ENCODE results near the gene SMURF1. TPM values are rescaled to one million over a fixed set of nuclear protein-coding genes. Genes with fewer than 3 reads are reported as not detected.
A peak's percentile ranks its signal among the peaks of the same experiment; 100 is the strongest.

Gene SMURF1
- total RNA-seq, 1 donor from 2014 or later, result 30.2 TPM

DNA sequence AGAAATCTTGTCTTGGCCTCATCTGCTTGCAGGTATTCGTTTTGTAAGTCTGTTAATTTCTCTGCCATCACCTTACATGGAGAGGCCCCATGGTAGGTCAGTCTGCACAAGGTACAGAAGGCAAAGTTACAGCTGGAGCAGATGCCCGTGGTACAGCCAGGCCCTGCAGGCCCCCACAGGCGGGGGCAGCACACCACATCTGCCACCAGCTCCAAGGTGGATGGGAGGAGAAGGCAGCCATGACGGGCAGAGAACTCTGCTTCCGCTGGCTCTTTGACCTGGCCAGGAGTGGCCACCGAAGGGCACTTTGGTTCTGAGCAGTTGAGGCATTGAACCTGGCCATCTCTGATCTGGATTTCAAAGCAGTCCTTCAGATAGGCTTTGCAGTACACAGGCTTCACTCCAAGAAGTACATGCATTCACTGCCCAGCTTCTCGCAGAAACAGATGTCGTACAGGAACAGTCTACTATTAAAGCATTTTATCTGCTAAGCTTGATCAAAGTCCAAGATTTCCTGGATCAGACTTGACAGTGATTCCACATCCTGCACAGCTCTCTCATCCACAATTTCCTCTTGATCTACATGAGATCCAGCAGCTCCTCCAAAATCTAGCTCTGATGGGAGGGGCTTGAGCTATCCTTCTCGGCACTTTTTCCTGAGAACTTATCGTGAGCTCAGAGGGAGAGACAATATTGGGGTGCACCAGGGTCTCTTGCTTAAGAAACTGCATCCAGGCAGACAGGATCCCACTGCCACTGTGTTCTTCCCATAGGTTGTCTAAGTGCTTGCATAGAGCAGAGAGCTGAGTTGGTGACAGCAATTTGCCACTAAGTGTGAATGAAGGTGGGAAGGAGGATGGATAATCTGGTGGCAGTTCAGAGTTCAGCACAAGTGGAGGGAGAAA is 144.8 kb downstream of the SMURF1 start:
- Mint-ChIP-seq H3K27ac (ENCODE audit: unreplicated experiment) (no peak overlapping the region), H3K27me3 (ENCODE audit: low read depth) (no peaks in the 10 kb centered on the region), H3K4me3 (ENCODE audit: unreplicated experiment) (no peak overlapping the region), H3K9me3 (ENCODE audit: low read depth) (no peaks in the 10 kb centered on the region), H3K4me1 (ENCODE audit: low read depth) (peaks cover 18% of the 10 kb centered on the region), H3K36me3 (ENCODE audit: low read depth) (peaks cover 30% of the 10 kb centered on the region)
- TF ChIP-seq, protein P1, sequence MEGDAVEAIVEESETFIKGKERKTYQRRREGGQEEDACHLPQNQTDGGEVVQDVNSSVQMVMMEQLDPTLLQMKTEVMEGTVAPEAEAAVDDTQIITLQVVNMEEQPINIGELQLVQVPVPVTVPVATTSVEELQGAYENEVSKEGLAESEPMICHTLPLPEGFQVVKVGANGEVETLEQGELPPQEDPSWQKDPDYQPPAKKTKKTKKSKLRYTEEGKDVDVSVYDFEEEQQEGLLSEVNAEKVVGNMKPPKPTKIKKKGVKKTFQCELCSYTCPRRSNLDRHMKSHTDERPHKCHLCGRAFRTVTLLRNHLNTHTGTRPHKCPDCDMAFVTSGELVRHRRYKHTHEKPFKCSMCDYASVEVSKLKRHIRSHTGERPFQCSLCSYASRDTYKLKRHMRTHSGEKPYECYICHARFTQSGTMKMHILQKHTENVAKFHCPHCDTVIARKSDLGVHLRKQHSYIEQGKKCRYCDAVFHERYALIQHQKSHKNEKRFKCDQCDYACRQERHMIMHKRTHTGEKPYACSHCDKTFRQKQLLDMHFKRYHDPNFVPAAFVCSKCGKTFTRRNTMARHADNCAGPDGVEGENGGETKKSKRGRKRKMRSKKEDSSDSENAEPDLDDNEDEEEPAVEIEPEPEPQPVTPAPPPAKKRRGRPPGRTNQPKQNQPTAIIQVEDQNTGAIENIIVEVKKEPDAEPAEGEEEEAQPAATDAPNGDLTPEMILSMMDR (IDR thresholded peaks at IDR 0.05), result no peak
- DNase-seq (ENCODE audit: low spot score), result no peak

DNA sequence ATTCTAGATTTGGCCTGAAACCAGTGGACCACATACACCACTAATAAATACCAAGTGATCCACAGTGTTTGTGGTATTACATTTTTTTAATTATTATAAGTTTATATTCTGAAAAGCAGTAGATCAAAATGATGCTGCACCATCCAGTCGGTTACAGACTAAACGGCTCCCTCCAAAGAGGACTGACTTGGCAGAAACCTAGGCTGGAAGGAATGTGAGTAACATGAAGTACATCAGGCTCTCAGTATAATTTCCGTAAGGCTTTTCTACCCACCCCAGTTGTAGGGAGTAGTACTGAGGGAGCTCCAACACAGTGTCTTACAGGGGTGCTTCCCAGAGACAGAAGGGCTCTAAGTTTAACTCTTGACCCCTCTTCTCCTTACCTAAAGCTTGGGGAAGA is 146.1 kb downstream of the SMURF1 start:
- DNase-seq (ENCODE audit: low spot score), result no peak
- no peaks in the 10 kb centered on the region for H3K9me3 Mint-ChIP-seq (ENCODE audit: low read depth)
- H3K4me1 Mint-ChIP-seq (ENCODE audit: low read depth), result peaks cover 18% of the 10 kb centered on the region
- H3K36me3 Mint-ChIP-seq (ENCODE audit: low read depth), result peaks cover 33% of the 10 kb centered on the region
- H3K4me3 Mint-ChIP-seq (ENCODE audit: unreplicated experiment), result no peak overlapping the region
- H3K27ac Mint-ChIP-seq (ENCODE audit: unreplicated experiment), result no peak overlapping the region
- H3K27me3 Mint-ChIP-seq (ENCODE audit: low read depth), result no peaks in the 10 kb centered on the region
- TF ChIP-seq, protein P1 (IDR thresholded peaks at IDR 0.05), result no peak

DNA sequence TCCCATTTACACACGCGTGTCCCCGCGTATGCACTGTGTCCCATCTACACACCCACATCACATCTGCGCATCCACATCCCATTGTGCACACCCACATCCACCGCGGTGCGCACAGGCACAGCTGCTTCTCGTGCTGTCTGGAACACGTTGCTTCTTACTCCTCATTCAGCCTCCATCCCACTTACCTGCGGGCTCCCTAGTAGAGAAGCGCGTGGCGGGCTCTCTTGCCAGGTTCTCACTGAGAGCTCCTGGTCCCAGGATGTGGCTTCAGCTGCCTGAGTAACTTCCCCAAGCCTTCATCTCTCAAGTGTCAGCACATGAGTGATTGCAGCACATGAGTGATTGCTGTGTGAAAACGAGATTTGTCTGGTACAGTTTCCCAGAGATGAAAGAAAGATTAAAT is 147.8 kb downstream of the SMURF1 start:
- Mint-ChIP-seq H3K27ac (ENCODE audit: unreplicated experiment) (no peak overlapping the region), H3K36me3 (ENCODE audit: low read depth) (peaks cover 42% of the 10 kb centered on the region), H3K9me3 (ENCODE audit: low read depth) (no peaks in the 10 kb centered on the region), H3K4me1 (ENCODE audit: low read depth) (peaks cover 6% of the 10 kb centered on the region), H3K27me3 (ENCODE audit: low read depth) (no peaks in the 10 kb centered on the region), H3K4me3 (ENCODE audit: unreplicated experiment) (no peak overlapping the region)
- no peak for DNase-seq (ENCODE audit: low spot score)
- TF ChIP-seq, protein P1 (IDR thresholded peaks at IDR 0.05), result no peak

DNA sequence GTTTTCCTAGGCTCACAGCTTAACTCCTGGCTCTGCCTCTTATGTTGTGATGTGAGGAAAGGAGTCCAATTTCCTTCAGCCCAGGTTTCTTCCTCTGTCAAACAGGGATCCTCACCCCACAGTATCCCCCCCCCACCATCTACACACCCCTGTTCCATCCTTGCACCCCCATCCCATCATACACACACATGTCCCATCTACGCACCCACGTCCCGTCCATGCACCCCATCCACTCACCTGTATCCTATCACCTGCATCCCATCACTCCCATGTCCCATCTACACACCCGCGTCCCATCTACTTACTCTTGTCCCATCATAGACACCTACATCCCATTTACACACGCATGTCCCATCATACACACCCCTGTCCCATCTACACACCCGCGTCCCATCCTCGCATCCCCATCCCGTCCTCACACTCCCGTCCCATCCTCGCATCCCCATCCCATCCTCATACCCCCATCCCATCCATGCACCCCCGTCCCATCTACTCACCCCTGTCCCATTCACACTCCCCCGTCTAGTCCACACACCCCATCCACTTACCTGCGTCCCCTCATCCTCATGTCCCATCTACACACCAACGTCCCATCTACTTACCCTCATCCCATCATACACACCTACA is 148.3 kb downstream of the SMURF1 start:
- no peaks in the 10 kb centered on the region for H3K27me3 Mint-ChIP-seq (ENCODE audit: low read depth)
- no peaks in the 10 kb centered on the region for H3K9me3 Mint-ChIP-seq (ENCODE audit: low read depth)
- DNase-seq (ENCODE audit: low spot score), result peak; percentile 77
- H3K36me3 Mint-ChIP-seq (ENCODE audit: low read depth), result peaks cover 40% of the 10 kb centered on the region
- H3K4me3 Mint-ChIP-seq (ENCODE audit: unreplicated experiment), result no peak overlapping the region
- TF ChIP-seq, protein P1 (IDR thresholded peaks at IDR 0.05), result no peak
- H3K4me1 Mint-ChIP-seq (ENCODE audit: low read depth), result peaks cover under 1% of the 10 kb centered on the region
- H3K27ac Mint-ChIP-seq (ENCODE audit: unreplicated experiment), result peak overlapping the region; percentile 41

DNA sequence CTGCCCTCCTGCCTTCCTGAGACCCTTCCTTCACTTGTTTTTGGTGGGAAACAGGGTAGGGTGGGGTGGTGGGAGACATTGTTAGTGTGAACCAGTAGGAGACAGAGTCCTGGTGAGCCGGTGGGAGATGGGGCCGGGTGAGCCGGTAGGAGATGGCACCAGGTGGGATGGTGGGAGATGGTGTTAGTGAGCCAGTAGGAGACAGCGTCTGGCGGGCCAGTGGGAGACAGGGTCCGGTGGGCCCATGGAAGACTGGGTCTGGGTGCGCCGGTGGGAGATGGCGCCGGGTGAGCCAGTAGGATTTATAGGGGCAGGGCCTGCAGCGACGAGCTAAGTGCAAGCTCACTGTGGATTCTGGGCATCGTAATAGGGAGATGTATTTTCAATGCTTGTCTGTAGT is 148.8 kb downstream of the SMURF1 start:
- Mint-ChIP-seq H3K27ac (ENCODE audit: unreplicated experiment) (no peak overlapping the region), H3K27me3 (ENCODE audit: low read depth) (no peaks in the 10 kb centered on the region), H3K9me3 (ENCODE audit: low read depth) (no peaks in the 10 kb centered on the region), H3K4me3 (ENCODE audit: unreplicated experiment) (no peak overlapping the region), H3K36me3 (ENCODE audit: low read depth) (peaks cover 43% of the 10 kb centered on the region), H3K4me1 (ENCODE audit: low read depth) (no peaks in the 10 kb centered on the region)
- TF ChIP-seq, protein P1 (IDR thresholded peaks at IDR 0.05), result no peak
- peak; percentile 92 for DNase-seq (ENCODE audit: low spot score)

Measured in chondrocyte (in vitro differentiated cells).